Osteocyte (in vitro differentiated cells): ENCODE data around the gene CEP55. TPM values are rescaled to one million over a fixed set of nuclear protein-coding genes. Genes with fewer than 3 reads are reported as not detected.

Experiments used
- DNase-seq: peaks from one replicate; pipeline ENCODE4 v3.0.0; 2021; ENCODE audit warnings: mixed read lengths; ENCODE audit not compliant: unreplicated experiment; ENCODE audit errors: extremely low spot score
- H3K27ac Mint-ChIP-seq: one replicate; pipeline ENCODE4 v1.8.0; 2021; ENCODE audit warnings: mild to moderate bottlenecking, mixed read lengths; ENCODE audit not compliant: unreplicated experiment
- H3K27me3 Mint-ChIP-seq: one replicate; pipeline ENCODE4 v1.8.0; 2021; ENCODE audit warnings: mixed read lengths; ENCODE audit not compliant: unreplicated experiment
- H3K36me3 Mint-ChIP-seq: one replicate; pipeline ENCODE4 v1.8.0; 2021; ENCODE audit warnings: mixed read lengths; ENCODE audit not compliant: unreplicated experiment
- H3K4me1 Mint-ChIP-seq: one replicate; pipeline ENCODE4 v1.8.0; 2021; ENCODE audit warnings: mixed read lengths; ENCODE audit not compliant: unreplicated experiment
- H3K4me3 Mint-ChIP-seq: one replicate; pipeline ENCODE4 v1.8.0; 2021; ENCODE audit warnings: mild to moderate bottlenecking, moderate library complexity, mixed read lengths; ENCODE audit not compliant: unreplicated experiment
- H3K9me3 Mint-ChIP-seq: one replicate; pipeline ENCODE4 v1.8.0; 2021; ENCODE audit warnings: mixed read lengths; ENCODE audit not compliant: unreplicated experiment
- total RNA-seq: library from RNA; stranded (reverse); gene quantifications from 2 replicates; pipeline ENCODE4 v1.2.1, GENCODE V29; 2021
- TF ChIP-seq, protein P1 (sequence below): fragments of 200-600 bp; sonication (generic); IDR thresholded peaks from 2 replicates; pipeline ENCODE4 v1.5.0; 2021; ENCODE audit warnings: antibody characterized with exemption, mild to moderate bottlenecking, moderate library complexity

CEP55 gene
- total RNA-seq, 1 donor from 2014 or later, result 9.5 TPM

DNA sequence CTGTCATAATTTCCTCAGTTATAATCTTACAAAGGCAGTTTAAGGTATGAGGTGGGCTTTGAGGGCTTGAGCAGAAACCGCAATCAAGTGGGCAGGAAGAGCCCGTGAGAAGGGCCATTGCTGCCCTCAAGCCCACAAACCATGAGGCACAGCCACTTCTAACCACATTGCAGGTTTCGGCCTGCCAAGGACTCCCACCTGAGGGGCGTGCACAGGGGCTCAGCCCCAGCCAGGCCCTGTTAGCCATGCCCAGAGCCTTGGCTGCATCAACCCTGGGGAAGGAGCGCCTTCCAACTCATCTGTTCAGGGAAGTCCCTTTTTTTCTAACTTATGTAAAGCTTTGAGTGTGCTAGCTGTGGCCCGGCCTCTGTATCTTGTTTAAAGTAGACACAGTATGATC lies 64.1 kb downstream of the CEP55 start:
- Mint-ChIP-seq H3K9me3 (no peaks in the 10 kb centered on the region), H3K36me3 (no peaks in the 10 kb centered on the region), H3K4me3 (no peak overlapping the region), H3K27me3 (peaks cover 7% of the 10 kb centered on the region), H3K27ac (no peak overlapping the region), H3K4me1 (no peaks in the 10 kb centered on the region)
- no peak for DNase-seq
- TF ChIP-seq, protein P1, sequence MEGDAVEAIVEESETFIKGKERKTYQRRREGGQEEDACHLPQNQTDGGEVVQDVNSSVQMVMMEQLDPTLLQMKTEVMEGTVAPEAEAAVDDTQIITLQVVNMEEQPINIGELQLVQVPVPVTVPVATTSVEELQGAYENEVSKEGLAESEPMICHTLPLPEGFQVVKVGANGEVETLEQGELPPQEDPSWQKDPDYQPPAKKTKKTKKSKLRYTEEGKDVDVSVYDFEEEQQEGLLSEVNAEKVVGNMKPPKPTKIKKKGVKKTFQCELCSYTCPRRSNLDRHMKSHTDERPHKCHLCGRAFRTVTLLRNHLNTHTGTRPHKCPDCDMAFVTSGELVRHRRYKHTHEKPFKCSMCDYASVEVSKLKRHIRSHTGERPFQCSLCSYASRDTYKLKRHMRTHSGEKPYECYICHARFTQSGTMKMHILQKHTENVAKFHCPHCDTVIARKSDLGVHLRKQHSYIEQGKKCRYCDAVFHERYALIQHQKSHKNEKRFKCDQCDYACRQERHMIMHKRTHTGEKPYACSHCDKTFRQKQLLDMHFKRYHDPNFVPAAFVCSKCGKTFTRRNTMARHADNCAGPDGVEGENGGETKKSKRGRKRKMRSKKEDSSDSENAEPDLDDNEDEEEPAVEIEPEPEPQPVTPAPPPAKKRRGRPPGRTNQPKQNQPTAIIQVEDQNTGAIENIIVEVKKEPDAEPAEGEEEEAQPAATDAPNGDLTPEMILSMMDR, result no peak

DNA sequence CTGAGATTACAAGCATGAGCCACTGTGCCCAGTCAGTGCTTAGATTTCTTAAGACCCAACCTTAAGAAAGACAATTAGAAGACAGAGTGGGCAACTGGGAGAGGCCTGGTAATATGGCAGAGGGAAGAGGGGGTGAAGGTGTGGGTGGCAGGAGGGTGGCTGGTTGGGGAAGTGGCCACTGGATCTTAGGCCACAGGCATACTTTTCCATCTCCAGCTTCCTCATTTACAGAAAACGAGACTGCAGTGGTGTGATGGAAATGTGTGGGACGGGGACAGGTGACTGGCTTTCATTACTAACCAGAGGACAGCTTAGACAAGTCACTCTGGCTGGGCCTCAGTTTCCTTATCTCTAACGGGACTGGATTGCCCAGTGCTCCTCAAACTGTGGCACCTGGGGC lies 69.0 kb downstream of the CEP55 start:
- Mint-ChIP-seq H3K27me3 (peaks cover 40% of the 10 kb centered on the region), H3K4me3 (no peak overlapping the region), H3K4me1 (peaks cover 6% of the 10 kb centered on the region), H3K9me3 (no peaks in the 10 kb centered on the region), H3K36me3 (peaks cover 4% of the 10 kb centered on the region), H3K27ac (no peak overlapping the region)
- TF ChIP-seq, protein P1, result no peak
- DNase-seq, result no peak

DNA sequence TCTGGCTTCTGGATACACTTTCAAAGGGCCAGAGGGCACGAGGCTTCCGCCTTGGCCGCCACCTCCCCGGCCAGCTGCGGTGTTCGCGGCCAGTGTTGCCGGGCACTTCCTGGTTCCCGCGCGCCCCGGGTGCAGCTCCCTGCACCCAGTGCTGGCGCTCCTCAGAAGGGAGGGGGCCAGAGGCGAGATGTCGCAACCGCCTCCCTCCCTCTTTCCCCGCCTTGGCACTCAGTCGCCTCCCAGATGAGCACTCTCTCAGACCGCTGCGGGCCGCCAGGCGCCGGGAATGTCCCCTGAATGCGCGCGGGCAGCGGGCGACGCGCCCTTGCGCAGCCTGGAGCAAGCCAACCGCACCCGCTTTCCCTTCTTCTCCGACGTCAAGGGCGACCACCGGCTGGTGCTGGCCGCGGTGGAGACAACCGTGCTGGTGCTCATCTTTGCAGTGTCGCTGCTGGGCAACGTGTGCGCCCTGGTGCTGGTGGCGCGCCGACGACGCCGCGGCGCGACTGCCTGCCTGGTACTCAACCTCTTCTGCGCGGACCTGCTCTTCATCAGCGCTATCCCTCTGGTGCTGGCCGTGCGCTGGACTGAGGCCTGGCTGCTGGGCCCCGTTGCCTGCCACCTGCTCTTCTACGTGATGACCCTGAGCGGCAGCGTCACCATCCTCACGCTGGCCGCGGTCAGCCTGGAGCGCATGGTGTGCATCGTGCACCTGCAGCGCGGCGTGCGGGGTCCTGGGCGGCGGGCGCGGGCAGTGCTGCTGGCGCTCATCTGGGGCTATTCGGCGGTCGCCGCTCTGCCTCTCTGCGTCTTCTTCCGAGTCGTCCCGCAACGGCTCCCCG lies 70.2 kb downstream of the CEP55 start, which contains the start of gene FFAR4:
TSS of gene FFAR4 (plus strand) at position 231 of the 842 bp plus-strand sequence. CDS start at position 287, 56 bp downstream.
- TF ChIP-seq, protein P1, result no peak
- DNase-seq, result no peak
- peaks cover 52% of the 10 kb centered on the region for H3K27me3 Mint-ChIP-seq
- no peaks in the 10 kb centered on the region for H3K9me3 Mint-ChIP-seq
- peak within 1 kb of the TSS; percentile 52 for H3K27ac Mint-ChIP-seq
- peaks cover 4% of the 10 kb centered on the region for H3K36me3 Mint-ChIP-seq
- H3K4me1 Mint-ChIP-seq, result peaks cover 6% of the 10 kb centered on the region
- peak within 1 kb of the TSS; percentile 83 for H3K4me3 Mint-ChIP-seq

DNA sequence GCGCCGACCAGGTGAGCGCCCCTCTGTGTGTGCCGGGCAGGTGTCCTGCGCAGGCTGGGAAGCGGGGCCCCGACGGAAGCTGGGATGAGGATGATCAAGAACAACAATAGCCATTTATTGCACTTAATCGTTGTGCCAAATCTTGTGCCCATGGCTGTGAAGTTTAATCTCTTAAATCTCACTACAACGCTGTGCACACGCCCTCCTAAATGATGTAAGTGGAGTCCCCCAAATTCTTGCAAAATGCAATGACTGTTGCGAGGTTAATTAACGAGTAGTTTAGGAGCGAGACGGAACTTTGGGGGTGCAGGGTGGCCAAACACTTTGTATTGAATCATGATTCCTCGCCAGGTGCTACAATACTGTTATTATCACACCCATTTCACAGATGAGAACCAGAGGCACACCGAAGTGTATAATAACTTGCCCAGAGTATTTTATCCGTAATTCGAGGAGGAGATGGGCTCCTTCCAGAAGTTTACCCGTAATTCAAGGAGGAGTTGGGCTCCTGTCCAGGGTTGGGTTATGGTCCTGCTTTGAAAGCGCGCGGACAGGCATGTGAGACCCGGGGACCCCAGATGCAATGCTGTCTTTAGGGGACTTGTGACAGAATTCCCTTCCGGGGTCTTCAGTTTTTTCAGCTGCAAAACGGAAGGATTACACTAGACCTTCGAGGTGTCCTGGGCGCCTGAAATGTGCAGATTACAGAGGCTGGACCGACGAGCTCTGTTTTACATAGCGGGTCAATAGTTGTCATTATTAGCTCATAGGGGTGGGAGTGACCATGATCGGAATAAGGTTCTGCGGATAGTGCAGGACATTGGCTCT lies 71.1 kb downstream of the CEP55 start:
- Mint-ChIP-seq H3K27ac (no peak overlapping the region), H3K27me3 (peaks cover 61% of the 10 kb centered on the region), H3K36me3 (peaks cover 4% of the 10 kb centered on the region), H3K4me3 (peak overlapping the region; percentile 83), H3K9me3 (no peaks in the 10 kb centered on the region), H3K4me1 (peaks cover 6% of the 10 kb centered on the region)
- TF ChIP-seq, protein P1, result no peak
- DNase-seq, result no peak

DNA sequence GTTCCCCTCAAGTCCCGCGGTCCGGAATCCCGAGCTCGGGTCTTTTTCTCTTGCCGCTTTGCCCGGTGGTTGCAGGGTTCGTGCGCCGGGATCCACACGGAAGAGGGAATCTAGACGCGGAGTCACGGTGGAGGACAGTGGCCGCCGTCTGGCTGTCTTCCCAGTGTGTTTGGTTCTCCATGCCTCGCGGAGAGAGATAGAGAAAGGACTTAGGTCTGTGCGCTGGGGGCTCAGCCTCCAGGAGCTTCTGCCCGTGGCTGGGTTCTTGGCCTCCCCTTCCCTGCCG lies 71.6 kb downstream of the CEP55 start:
- Mint-ChIP-seq H3K9me3 (no peaks in the 10 kb centered on the region), H3K27ac (no peak overlapping the region), H3K27me3 (peaks cover 65% of the 10 kb centered on the region), H3K4me3 (no peak overlapping the region), H3K36me3 (peaks cover 4% of the 10 kb centered on the region), H3K4me1 (peaks cover 6% of the 10 kb centered on the region)
- DNase-seq, result no peak
- TF ChIP-seq, protein P1, result no peak
